Astrocyte of the spinal cord (primary cell): ENCODE results near the gene SLIT1.

ENCODE experiments used
- DNase-seq: peaks from one replicate; pipeline ENCODE4 v3.0.0; 2011; ENCODE audit warnings: low read depth, low spot score
- H3K4me3 ChIP-seq: 2 replicates; pipeline ENCODE4 v1.5.1; 2011; ENCODE audit warnings: low read depth, mild to moderate bottlenecking, low read length, moderate library complexity
- CTCF ChIP-seq: IDR thresholded peaks from 2 replicates; pipeline ENCODE4 v1.5.1; 2012; ENCODE audit warnings: low read depth, mild to moderate bottlenecking, low read length, inconsistent platforms
- in situ Hi-C: cut with HindIII; loops from 2 replicates; pipeline ENCODE4 v1.10.0; 2017; ENCODE audit warnings: low sequenced_read_pairs

Gene SLIT1

GRCh38 chr10:96968682-96969423 is 216.9 kb downstream of the SLIT1 start:
- DNase-seq = no peak
- TF ChIP-seq CTCF = no peak

GRCh38 chr10:96967847-96968246 is 217.9 kb downstream of the SLIT1 start:
- DNase-seq = peak; percentile 29
- in situ Hi-C loops = no loop called here
- TF ChIP-seq CTCF = no peak
- H3K4me3 ChIP-seq = no peak overlapping the region

More at GRCh38 chr10:96968682-96969423, 216.9 kb downstream of the SLIT1 start:
- no peak overlapping the region for H3K4me3 ChIP-seq
- in situ Hi-C loops = no loop called here

GRCh38 chr10:96964131-96964530 is 221.6 kb downstream of the SLIT1 start:
- no peak overlapping the region for H3K4me3 ChIP-seq
- no peak for DNase-seq
- TF ChIP-seq CTCF = no peak
- in situ Hi-C loops = no loop called here

GRCh38 chr10:96960872-96961271 is 224.9 kb downstream of the SLIT1 start:
- no peak for DNase-seq
- no peak for TF ChIP-seq CTCF
- in situ Hi-C loops = no loop called here
- no peak overlapping the region for H3K4me3 ChIP-seq

- in situ Hi-C loops = no loop called here
- no peak overlapping the region for H3K4me3 ChIP-seq
- TF ChIP-seq CTCF = no peak
- DNase-seq = no peak
Measured at GRCh38 chr10:96959733-96960132, 226.0 kb downstream of the SLIT1 start.

GRCh38 chr10:96958071-96958470 is 227.7 kb downstream of the SLIT1 start:
- no peak for TF ChIP-seq CTCF
- DNase-seq = no peak
- H3K4me3 ChIP-seq = no peak overlapping the region
- in situ Hi-C loops = no loop called here
